ENCODE results near the gene NUMB.

DNA sequence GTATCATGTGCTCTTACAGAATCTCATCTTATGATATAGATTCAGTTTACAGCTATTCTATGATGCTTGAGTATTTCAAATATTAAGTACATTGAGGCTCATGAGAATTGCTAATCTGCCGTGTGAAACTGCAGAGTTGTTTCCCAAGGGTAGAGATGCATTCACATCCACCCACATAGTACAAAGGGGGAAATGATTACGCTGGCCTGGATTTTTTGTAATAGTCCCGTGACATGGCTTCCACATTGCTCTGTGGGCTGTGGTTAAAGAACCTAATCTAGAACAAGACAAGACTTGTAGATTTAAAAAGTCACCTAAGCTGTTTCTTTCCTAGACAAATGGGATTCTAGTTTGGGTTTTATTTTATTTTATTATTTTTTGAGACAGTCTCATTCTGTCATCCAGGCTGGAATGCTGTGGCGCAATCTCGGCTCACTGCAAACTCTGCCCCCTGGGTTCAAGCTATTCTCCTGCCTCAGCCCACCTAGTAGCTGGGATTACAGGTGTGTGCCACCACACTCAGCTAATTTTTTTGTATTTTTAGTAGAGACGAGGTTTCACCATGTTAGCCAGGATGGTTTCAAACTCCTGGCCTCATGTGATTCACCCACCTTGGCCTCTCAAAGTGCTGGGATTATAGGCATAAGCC is 19.4 kb upstream of the NUMB start:
- TF ChIP-seq, protein P1, sequence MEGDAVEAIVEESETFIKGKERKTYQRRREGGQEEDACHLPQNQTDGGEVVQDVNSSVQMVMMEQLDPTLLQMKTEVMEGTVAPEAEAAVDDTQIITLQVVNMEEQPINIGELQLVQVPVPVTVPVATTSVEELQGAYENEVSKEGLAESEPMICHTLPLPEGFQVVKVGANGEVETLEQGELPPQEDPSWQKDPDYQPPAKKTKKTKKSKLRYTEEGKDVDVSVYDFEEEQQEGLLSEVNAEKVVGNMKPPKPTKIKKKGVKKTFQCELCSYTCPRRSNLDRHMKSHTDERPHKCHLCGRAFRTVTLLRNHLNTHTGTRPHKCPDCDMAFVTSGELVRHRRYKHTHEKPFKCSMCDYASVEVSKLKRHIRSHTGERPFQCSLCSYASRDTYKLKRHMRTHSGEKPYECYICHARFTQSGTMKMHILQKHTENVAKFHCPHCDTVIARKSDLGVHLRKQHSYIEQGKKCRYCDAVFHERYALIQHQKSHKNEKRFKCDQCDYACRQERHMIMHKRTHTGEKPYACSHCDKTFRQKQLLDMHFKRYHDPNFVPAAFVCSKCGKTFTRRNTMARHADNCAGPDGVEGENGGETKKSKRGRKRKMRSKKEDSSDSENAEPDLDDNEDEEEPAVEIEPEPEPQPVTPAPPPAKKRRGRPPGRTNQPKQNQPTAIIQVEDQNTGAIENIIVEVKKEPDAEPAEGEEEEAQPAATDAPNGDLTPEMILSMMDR (IDR thresholded peaks at IDR 0.05) = no peak
- TF ChIP-seq POLR2A (IDR thresholded peaks at IDR 0.05) = no peak
